ENCODE measurements around the gene CIC.

GRCh38 chr19:42327381-42327780 lies 58.3 kb downstream of the CIC start:
- TF ChIP-seq SIN3A (IDR thresholded peaks at IDR 0.05; ENCODE audit: borderline replicate concordance, insufficient read depth, low read length) (no peak), FOXP2 (optimal IDR thresholded peaks at IDR 0.05; ENCODE audit: borderline replicate concordance, extremely low read depth, extremely low read length, insufficient read depth) (no peak), POLR2AphosphoS5 (IDR thresholded peaks at IDR 0.05; ENCODE audit: low read depth, low read length) (no peak), REST (IDR thresholded peaks at IDR 0.05; ENCODE audit: insufficient read depth in 1 of 2, low read depth in 2 of 2, low read length in 2 of 2) (no peak), TAF1 (IDR thresholded peaks at IDR 0.05; ENCODE audit: borderline replicate concordance, insufficient read depth, low read length) (no peak)
